DMS153 treated with DMSO at 0.1 percent for 48 hours (cell line): ENCODE results near the gene FAM9C.
"Not testable (repeated sequence)": the region's sequence is repeated elsewhere in the genome, so short reads cannot be mapped to it uniquely, and the experiment has no call there.

Source experiments
- DNase-seq: peaks from one replicate; lab custom pipeline; 2025; ENCODE audit not compliant: unreplicated experiment; lab: John Stamatoyannopoulos, UW

FAM9C gene

GRCh38 chrX:13043938-13044337, 482 bp downstream of the FAM9C start:
- no peak for DNase-seq

- no peak for DNase-seq
These were observed 1.3 kb downstream of the FAM9C start for GRCh38 chrX:13043138-13043537.

GRCh38 chrX:13036896-13037295, 7.5 kb downstream of the FAM9C start:
- no peak for DNase-seq

- no peak for DNase-seq
These were observed 11.2 kb downstream of the FAM9C start for GRCh38 chrX:13033193-13033592.

GRCh38 chrX:13029887-13030771, 14.3 kb downstream of the FAM9C start:
- no peak for DNase-seq

- DNase-seq: no peak
These were observed 14.9 kb downstream of the FAM9C start for GRCh38 chrX:13029637-13029886.

GRCh38 chrX:13028871-13029636, 15.4 kb downstream of the FAM9C start:
- DNase-seq: no peak

- DNase-seq: no peak
These were observed 17.4 kb downstream of the FAM9C start for GRCh38 chrX:13026877-13027652.

GRCh38 chrX:13024986-13025385, 19.4 kb downstream of the FAM9C start:
- no peak for DNase-seq

GRCh38 chrX:13023979-13024378, 20.4 kb downstream of the FAM9C start:
- no peak for DNase-seq

GRCh38 chrX:13023567-13023966, 20.9 kb downstream of the FAM9C start:
- DNase-seq: no peak

GRCh38 chrX:13022926-13023325, 21.5 kb downstream of the FAM9C start:
- DNase-seq: no peak

GRCh38 chrX:13016731-13017130, 27.7 kb downstream of the FAM9C start:
- DNase-seq: not testable (repeated sequence)

- no peak for DNase-seq
These were observed 28.7 kb downstream of the FAM9C start for GRCh38 chrX:13015536-13016236.

GRCh38 chrX:13014111-13015096, 30.0 kb downstream of the FAM9C start:
- no peak for DNase-seq

- peak; percentile 9 for DNase-seq
These were observed 30.9 kb downstream of the FAM9C start for GRCh38 chrX:13013363-13014110.

GRCh38 chrX:13010546-13010945, 33.9 kb downstream of the FAM9C start:
- DNase-seq: no peak

- DNase-seq: no peak
These were observed 34.6 kb downstream of the FAM9C start for GRCh38 chrX:13009844-13010243.

- no peak for DNase-seq
These were observed 35.1 kb downstream of the FAM9C start for GRCh38 chrX:13009273-13009672.
